Keratinocyte (primary cell): ENCODE results near the gene RHOB.

Experiments used
- EZH2 ChIP-seq: IDR thresholded peaks from one replicate; pipeline ENCODE4 v1.6.1; 2012; ENCODE audit warnings: inconsistent platforms, mild to moderate bottlenecking, low read length, moderate library complexity
- TF ChIP-seq, protein P1 (sequence below), 3 experiments: IDR thresholded peaks in 1 of 3; conservative IDR thresholded peaks in 1 of 3; optimal IDR thresholded peaks in 1 of 3; 2 replicates in 2 of 3; 3 replicates in 1 of 3; pipeline versions ENCODE3 to v1.5.1; 2011; ENCODE audit warnings: low read length in 3 of 3, mild to moderate bottlenecking in 3 of 3, moderate library complexity in 2 of 3, control low read depth in 1 of 3, inconsistent platforms in 1 of 3; ENCODE audit not compliant: insufficient read depth in 2 of 3; ENCODE audit errors: extremely low read depth in 1 of 3

DNA sequence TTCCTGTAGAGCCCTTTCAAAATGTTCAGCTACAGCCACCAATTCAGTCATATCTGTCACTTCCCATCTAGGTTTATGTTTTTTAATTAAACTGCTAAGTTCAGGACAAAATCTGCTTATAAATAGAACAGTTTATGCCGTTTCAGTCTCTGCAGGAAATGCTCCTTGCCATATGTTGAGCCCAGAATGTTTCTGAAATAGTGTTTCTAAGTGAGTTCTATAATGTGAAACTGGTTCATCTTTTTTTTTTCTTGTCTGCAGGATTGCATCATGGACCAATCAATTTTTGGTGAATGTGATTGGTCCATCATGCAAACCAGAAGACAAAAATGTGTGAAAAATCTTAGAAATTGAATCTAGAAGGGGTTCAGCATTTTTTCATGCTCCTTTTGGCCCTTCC lies 30.2 kb upstream of the RHOB start:
- TF ChIP-seq, protein P1, sequence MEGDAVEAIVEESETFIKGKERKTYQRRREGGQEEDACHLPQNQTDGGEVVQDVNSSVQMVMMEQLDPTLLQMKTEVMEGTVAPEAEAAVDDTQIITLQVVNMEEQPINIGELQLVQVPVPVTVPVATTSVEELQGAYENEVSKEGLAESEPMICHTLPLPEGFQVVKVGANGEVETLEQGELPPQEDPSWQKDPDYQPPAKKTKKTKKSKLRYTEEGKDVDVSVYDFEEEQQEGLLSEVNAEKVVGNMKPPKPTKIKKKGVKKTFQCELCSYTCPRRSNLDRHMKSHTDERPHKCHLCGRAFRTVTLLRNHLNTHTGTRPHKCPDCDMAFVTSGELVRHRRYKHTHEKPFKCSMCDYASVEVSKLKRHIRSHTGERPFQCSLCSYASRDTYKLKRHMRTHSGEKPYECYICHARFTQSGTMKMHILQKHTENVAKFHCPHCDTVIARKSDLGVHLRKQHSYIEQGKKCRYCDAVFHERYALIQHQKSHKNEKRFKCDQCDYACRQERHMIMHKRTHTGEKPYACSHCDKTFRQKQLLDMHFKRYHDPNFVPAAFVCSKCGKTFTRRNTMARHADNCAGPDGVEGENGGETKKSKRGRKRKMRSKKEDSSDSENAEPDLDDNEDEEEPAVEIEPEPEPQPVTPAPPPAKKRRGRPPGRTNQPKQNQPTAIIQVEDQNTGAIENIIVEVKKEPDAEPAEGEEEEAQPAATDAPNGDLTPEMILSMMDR (optimal IDR thresholded peaks at IDR 0.05 in 1 of 3, IDR thresholded peaks at IDR 0.05 in 1 of 3, conservative IDR thresholded peaks at IDR 0.05 in 1 of 3; ENCODE audit: extremely low read depth in 1 of 3, insufficient read depth in 2 of 3, low read length in 3 of 3): no peak
- no peak for TF ChIP-seq EZH2
